Osteoblast (primary cell): Measurements from ENCODE around the gene UBE2E2. TPM values are rescaled to one million over a fixed set of nuclear protein-coding genes. Genes with fewer than 3 reads are reported as not detected.

Experiments used
- DNase-seq: peaks from one replicate; pipeline ENCODE4 v3.0.0; 2011; ENCODE audit warnings: low spot score, mixed read lengths; ENCODE audit not compliant: insufficient read length; ENCODE audit errors: missing footprints
- H2AFZ ChIP-seq: 2 replicates; pipeline ENCODE4 v1.6.0; 2011; ENCODE audit warnings: mild to moderate bottlenecking, low read length
- H3K27ac ChIP-seq: 2 replicates; pipeline ENCODE4 v1.5.1; 2011; ENCODE audit warnings: mild to moderate bottlenecking, low read depth, low read length, moderate library complexity
- H3K27me3 ChIP-seq: 2 replicates; pipeline ENCODE4 v1.6.0; 2012; ENCODE audit warnings: mild to moderate bottlenecking, control low read depth, inconsistent platforms, low read length, moderate library complexity; ENCODE audit not compliant: insufficient read depth
- H3K36me3 ChIP-seq: 2 replicates; pipeline ENCODE4 v1.5.1; 2011; ENCODE audit warnings: mild to moderate bottlenecking, low read length, control low read depth, moderate library complexity; ENCODE audit not compliant: insufficient read depth
- H3K4me1 ChIP-seq: 2 replicates; pipeline ENCODE4 v1.5.1; 2011; ENCODE audit warnings: mild to moderate bottlenecking, low read length, control low read depth, moderate library complexity; ENCODE audit not compliant: insufficient read depth
- H3K4me2 ChIP-seq: 2 replicates; pipeline ENCODE4 v1.6.0; 2011; ENCODE audit warnings: mild to moderate bottlenecking, low read length; ENCODE audit not compliant: insufficient read depth
- H3K4me3 ChIP-seq: fragments of 200-600 bp; sonication (generic); 3 replicates; pipeline ENCODE4 v1.5.1; 2012; ENCODE audit warnings: mild to moderate bottlenecking, low read length, inconsistent platforms; ENCODE audit not compliant: insufficient read depth
- H3K79me2 ChIP-seq: 2 replicates; pipeline ENCODE4 v1.6.0; 2012; ENCODE audit warnings: mild to moderate bottlenecking, low read length, control low read depth, inconsistent platforms; ENCODE audit not compliant: insufficient read depth
- H3K9me3 ChIP-seq: 2 replicates; pipeline ENCODE4 v1.5.1; 2011; ENCODE audit warnings: low read depth, low read length, control low read depth
- H4K20me1 ChIP-seq: 2 replicates; pipeline ENCODE4 v1.6.0; 2012; ENCODE audit warnings: mild to moderate bottlenecking, low read length, control low read depth; ENCODE audit not compliant: insufficient read depth
- total RNA-seq: library from RNA; depleted of rRNA; stranded (reverse); fragments of >200 nt; gene quantifications from 2 replicates; pipeline ENCODE4 v1.2.3, GENCODE V29; 2012
- TF ChIP-seq, protein P1 (sequence below): IDR thresholded peaks from 2 replicates; pipeline ENCODE4 v1.5.1; 2011; ENCODE audit warnings: mild to moderate bottlenecking, low read depth, low read length, moderate library complexity; ENCODE audit errors: extremely low read depth

UBE2E2 gene
- total RNA-seq, 1 donor: 49.6 TPM

DNA sequence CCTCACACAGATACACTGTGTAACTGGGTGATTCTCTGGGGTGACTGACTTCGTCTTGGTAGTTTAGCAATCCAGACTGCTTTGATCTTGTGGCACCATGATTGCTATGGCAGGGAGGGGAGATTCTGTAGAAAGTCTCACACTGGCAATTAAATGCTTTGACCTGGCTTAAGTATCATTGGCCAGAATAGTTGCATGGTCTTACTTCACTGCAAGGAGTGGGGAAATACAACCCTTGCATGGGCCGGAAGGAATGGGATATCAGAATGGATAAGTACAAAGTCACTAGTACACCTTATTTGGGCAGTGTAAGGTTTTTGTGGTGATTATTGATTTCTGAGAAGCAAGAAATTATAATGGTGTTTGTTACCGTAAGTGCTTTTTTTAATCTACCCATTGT is 153.8 kb downstream of the UBE2E2 start:
- H3K79me2 ChIP-seq: no peaks in the 10 kb centered on the region
- H2AFZ ChIP-seq: no peak overlapping the region
- H3K4me2 ChIP-seq: no peak overlapping the region
- no peaks in the 10 kb centered on the region for H3K9me3 ChIP-seq
- H3K27me3 ChIP-seq: no peaks in the 10 kb centered on the region
- H3K4me1 ChIP-seq: no peaks in the 10 kb centered on the region
- H4K20me1 ChIP-seq: no peaks in the 10 kb centered on the region
- no peak overlapping the region for H3K4me3 ChIP-seq
- no peak overlapping the region for H3K27ac ChIP-seq
- TF ChIP-seq, protein P1, sequence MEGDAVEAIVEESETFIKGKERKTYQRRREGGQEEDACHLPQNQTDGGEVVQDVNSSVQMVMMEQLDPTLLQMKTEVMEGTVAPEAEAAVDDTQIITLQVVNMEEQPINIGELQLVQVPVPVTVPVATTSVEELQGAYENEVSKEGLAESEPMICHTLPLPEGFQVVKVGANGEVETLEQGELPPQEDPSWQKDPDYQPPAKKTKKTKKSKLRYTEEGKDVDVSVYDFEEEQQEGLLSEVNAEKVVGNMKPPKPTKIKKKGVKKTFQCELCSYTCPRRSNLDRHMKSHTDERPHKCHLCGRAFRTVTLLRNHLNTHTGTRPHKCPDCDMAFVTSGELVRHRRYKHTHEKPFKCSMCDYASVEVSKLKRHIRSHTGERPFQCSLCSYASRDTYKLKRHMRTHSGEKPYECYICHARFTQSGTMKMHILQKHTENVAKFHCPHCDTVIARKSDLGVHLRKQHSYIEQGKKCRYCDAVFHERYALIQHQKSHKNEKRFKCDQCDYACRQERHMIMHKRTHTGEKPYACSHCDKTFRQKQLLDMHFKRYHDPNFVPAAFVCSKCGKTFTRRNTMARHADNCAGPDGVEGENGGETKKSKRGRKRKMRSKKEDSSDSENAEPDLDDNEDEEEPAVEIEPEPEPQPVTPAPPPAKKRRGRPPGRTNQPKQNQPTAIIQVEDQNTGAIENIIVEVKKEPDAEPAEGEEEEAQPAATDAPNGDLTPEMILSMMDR: no peak
- DNase-seq: no peak
- H3K36me3 ChIP-seq: no peaks in the 10 kb centered on the region

DNA sequence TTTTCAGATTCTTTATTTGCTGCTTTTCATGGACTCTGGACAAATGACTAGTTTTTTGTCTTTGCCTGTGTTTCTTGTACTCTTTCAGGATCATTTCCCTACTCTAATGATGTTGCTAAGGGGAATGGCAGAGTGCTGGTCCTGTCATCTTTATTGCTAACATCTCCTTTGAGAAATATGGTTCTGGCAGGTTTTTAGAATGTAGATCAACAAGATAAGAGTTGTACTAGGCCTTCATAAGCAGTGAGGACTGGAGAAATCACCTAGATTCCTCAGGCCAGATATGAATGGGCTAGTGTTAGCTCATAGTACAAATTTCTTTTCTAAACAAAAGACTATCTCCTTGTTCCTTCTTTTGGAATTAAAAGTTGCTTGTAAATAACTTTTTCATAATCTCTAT is 156.0 kb downstream of the UBE2E2 start:
- Histone ChIP-seq H3K9me3 (no peaks in the 10 kb centered on the region), H4K20me1 (peaks cover 2% of the 10 kb centered on the region), H3K4me2 (no peak overlapping the region), H3K4me3 (no peak overlapping the region), H3K27ac (no peak overlapping the region), H3K79me2 (no peaks in the 10 kb centered on the region), H3K4me1 (no peaks in the 10 kb centered on the region), H3K36me3 (no peaks in the 10 kb centered on the region), H2AFZ (no peak overlapping the region), H3K27me3 (no peaks in the 10 kb centered on the region)
- no peak for DNase-seq
- TF ChIP-seq, protein P1: no peak

DNA sequence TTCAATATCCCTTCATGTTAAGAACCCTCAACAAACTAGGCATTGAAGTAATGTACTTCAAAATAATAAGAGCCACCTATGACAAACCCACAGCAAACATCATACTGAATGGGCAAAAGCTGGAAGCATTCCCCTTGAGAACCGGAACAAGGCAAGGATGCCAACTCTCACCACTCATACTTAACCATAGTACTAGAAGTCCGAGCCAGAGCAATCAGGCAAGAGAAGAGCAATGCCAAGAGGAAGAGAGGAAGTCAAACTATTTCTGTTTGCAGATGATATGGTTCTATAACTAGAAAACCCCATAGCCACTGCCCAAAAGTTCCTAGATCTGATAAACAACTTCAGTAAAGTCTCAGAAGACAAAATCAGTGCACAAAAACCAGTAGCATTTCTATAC is 161.9 kb downstream of the UBE2E2 start:
- Histone ChIP-seq H3K36me3 (no peaks in the 10 kb centered on the region), H3K9me3 (no peaks in the 10 kb centered on the region), H3K27me3 (no peaks in the 10 kb centered on the region), H3K4me1 (no peaks in the 10 kb centered on the region), H4K20me1 (peaks cover 7% of the 10 kb centered on the region), H3K4me2 (no peak overlapping the region), H3K4me3 (no peak overlapping the region), H3K79me2 (no peaks in the 10 kb centered on the region), H2AFZ (no peak overlapping the region), H3K27ac (no peak overlapping the region)
- no peak for DNase-seq
- TF ChIP-seq, protein P1: no peak

DNA sequence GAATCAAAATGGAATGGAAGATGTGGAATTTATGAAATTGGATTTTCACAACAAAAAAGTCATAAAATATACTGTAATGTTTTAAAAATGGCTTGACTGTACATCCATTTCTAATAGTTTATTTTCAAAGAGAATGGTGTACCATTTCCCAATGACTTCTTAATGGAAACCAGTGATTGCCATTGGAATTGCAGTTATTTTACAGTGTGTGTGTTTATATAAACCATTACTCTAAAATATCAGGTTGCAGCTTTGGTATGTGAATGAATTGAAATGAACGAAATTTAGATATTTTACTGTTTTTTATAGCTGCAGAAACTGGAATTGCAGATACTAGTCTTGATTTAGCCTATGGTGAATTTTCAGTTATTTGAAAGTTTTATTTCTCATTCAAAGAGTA is 165.6 kb downstream of the UBE2E2 start:
- no peaks in the 10 kb centered on the region for H3K36me3 ChIP-seq
- H3K27ac ChIP-seq: no peak overlapping the region
- TF ChIP-seq, protein P1: no peak
- no peak overlapping the region for H3K4me2 ChIP-seq
- H4K20me1 ChIP-seq: peaks cover 9% of the 10 kb centered on the region
- no peak for DNase-seq
- no peaks in the 10 kb centered on the region for H3K4me1 ChIP-seq
- no peaks in the 10 kb centered on the region for H3K27me3 ChIP-seq
- no peaks in the 10 kb centered on the region for H3K9me3 ChIP-seq
- H3K4me3 ChIP-seq: no peak overlapping the region
- H2AFZ ChIP-seq: no peak overlapping the region
- no peaks in the 10 kb centered on the region for H3K79me2 ChIP-seq
